Psoas muscle (tissue), 8 donors: Measurements from ENCODE around the gene SART1. TPM values are rescaled to one million over a fixed set of nuclear protein-coding genes. Genes with fewer than 3 reads are reported as not detected.

Source experiments
- ATAC-seq, 4 donors: fragments of 200-7000 bp; cut with Tn5 transposase; one replicate each; pipeline ENCODE4 v1.9.1; 2020; ENCODE audit warnings: moderate library complexity in 3 of 4, mild to moderate bottlenecking in 2 of 4
- DNase-seq, 2 donors: peaks; one replicate each; pipeline ENCODE4 v3.0.0-alpha.2; 2020
- H3K27ac ChIP-seq: fragments of 200-600 bp; one replicate; pipeline ENCODE4 v1.8.0; 2022
- H3K27me3 ChIP-seq, 3 donors: fragments of 200-600 bp in 1 of 3; one replicate each; pipeline versions ENCODE4 v1.6.1 to v1.8.0; 2013 to 2022; ENCODE audit warnings: low read length in 2 of 3, mild to moderate bottlenecking in 2 of 3, moderate library complexity in 1 of 3; ENCODE audit not compliant: insufficient read depth in 3 of 3
- H3K36me3 ChIP-seq, 2 donors: fragments of 200-600 bp in 1 of 2; one replicate each; pipeline versions ENCODE4 v1.6.1 to v1.8.0; 2013 to 2022; ENCODE audit warnings: low read depth in 1 of 2, mild to moderate bottlenecking in 1 of 2, moderate library complexity in 1 of 2; ENCODE audit not compliant: insufficient read depth in 1 of 2
- H3K4me1 ChIP-seq: fragments of 200-600 bp; one replicate; pipeline ENCODE4 v1.8.0; 2022
- H3K4me3 ChIP-seq: fragments of 200-600 bp; one replicate; pipeline ENCODE4 v1.8.0; 2022; ENCODE audit warnings: mild to moderate bottlenecking
- H3K9me3 ChIP-seq: fragments of 200-600 bp; one replicate; pipeline ENCODE4 v1.8.0; 2022
- WGBS, 3 donors: extraction: QIAGEN DNeasy Blood & Tissue Kit; methylation state at CpG; one replicate each; pipeline versions ENCODE4 v1.1.6 to v1.1.7; 2013; 5-methylcytosine and 5-hydroxymethylcytosine counted together
- intact Hi-C, 2 donors: fragments of 100-400 bp; cut with DNase I; formaldehyde crosslinking; loops; one replicate each; pipeline versions ENCODE4 v1.11.0 to v1.14.2; 2022
- polyA plus RNA-seq, 3 donors: library from polyadenylated mRNA; stranded (reverse); fragments of 200-250 nt; gene quantifications; one replicate each; pipeline ENCODE4 v1.2.3, GENCODE V29; 2013
- total RNA-seq, 4 donors: library from RNA; stranded (reverse); fragmentation: NEBNext Ultra II Directional in 2 of 4; extraction: Animal tissue kit (Norgen Biotek cat#: 25700) in 2 of 4; gene quantifications; one replicate each; pipeline versions ENCODE4 v1.2.1 to v1.2.4, GENCODE V29; 2021 to 2023
- TF ChIP-seq, protein P1 (sequence below): fragments of 200-600 bp; IDR thresholded peaks from one replicate; pipeline ENCODE4 v1.8.0; 2022; ENCODE audit warnings: antibody characterized with exemption
- donor health status: healthy with polysubstance abuse.
- donor health status: DM: no; HTN: no; CAD: no; lungs with moderate emphysema.
- donor health status: Bipolar disorder and iron deficiency.
- donor health status: healthy.
- donor health status: DM: yes; HTN: yes; CAD: no.
- donor health status: DM: no; HTN: no; CAD: no.
- donor health status: DM: no; HTN: no; CAD: no.
- donor health status: DM: yes; HTN: yes; CAD: no.

The SART1 gene
- total and polyA plus RNA-seq, 7 donors, result 36.3 to 58.7 (median 49.2) TPM

DNA sequence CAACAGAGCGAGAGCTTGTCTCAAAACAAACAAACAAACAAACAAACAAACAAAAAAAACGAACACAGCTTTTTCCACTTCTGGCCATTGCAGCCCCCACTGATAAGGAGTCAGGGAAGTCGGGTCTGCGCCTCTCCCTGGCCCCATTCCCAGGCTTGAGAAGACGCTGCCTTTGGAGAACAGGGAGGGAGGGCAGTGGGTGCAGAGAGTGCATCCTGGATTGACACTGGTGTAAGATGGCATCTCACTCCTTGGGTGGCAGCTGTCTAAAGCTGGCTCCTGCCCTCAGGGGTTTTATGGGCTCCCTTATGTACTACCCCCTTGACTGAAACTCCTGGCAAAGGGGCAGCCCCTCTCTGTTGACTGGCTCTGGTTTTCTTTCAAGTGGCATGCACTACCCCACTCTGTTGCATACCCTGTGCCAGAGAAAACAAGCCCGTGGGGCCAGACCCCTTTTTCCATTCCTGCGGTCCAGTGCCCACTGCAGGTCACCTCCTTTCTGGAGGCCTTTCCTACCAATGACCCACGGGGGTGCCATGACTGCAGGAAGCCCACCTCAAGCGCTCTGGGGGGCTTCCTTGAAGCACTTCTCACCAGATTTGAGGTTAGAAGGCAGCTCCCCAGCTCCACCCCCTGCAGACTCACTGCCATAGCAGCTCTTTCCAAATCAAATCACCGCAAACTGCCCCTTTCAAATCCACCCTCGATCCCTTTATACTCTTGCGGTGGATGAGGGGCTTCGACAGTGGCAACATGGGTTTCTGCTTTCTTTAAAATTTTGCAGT, 29.6 kb upstream of the SART1 start:
- Histone ChIP-seq H3K4me3 (no peak overlapping the region), H3K27me3 (peaks cover 0 to under 1% (median 0%) of the 10 kb centered on the region in 3 donors), H3K9me3 (no peaks in the 10 kb centered on the region), H3K4me1 (no peaks in the 10 kb centered on the region), H3K36me3 (no peaks in the 10 kb centered on the region), H3K27ac (no peak overlapping the region)
- ATAC-seq, result peak in 2 of 4 donors; percentile 13 to 19
- 55 to 59% (median 58%) methylated on average over 13 of the region's 13 CpGs for WGBS, 3 donors
- no peak for DNase-seq
- intact Hi-C loops, result no loop called here
- TF ChIP-seq, protein P1, sequence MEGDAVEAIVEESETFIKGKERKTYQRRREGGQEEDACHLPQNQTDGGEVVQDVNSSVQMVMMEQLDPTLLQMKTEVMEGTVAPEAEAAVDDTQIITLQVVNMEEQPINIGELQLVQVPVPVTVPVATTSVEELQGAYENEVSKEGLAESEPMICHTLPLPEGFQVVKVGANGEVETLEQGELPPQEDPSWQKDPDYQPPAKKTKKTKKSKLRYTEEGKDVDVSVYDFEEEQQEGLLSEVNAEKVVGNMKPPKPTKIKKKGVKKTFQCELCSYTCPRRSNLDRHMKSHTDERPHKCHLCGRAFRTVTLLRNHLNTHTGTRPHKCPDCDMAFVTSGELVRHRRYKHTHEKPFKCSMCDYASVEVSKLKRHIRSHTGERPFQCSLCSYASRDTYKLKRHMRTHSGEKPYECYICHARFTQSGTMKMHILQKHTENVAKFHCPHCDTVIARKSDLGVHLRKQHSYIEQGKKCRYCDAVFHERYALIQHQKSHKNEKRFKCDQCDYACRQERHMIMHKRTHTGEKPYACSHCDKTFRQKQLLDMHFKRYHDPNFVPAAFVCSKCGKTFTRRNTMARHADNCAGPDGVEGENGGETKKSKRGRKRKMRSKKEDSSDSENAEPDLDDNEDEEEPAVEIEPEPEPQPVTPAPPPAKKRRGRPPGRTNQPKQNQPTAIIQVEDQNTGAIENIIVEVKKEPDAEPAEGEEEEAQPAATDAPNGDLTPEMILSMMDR, result no peak

- intact Hi-C loops, result no loop called here
- Histone ChIP-seq H3K36me3 (no peaks in the 10 kb centered on the region), H3K4me3 (no peak overlapping the region), H3K27ac (no peak overlapping the region), H3K4me1 (no peaks in the 10 kb centered on the region), H3K9me3 (no peaks in the 10 kb centered on the region), H3K27me3 (peaks cover 0 to 6% (median 0%) of the 10 kb centered on the region in 3 donors)
- TF ChIP-seq, protein P1, result no peak
- no peak for DNase-seq
- peak in 3 of 4 donors; percentile 59 to 83 (median 77) for ATAC-seq
- WGBS, 3 donors, result 33 to 42% (median 33%) methylated on average over 9 of the region's 9 CpGs
These were observed 29.0 kb upstream of the SART1 start for GRCh38 chr11:65932558-65932919.

DNA sequence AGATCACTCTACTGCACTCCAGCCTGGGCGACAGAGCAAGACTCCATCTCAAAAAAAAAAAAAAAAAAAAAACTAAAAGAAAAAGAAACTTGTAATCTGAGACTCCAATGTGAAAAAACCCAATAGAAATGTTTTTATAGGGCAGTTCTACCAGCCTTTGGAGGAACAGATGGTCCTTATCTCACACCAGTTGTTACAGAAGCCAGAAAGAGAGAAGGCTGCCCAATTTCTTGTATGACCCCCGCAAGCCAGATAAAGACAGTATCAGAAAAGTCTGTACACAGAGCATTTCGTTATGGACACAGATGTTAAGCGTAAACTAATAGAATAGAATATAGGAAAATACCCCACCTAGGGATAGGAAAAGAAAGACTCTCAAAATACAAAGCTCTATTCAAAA, 27.5 kb upstream of the SART1 start:
- intact Hi-C loops, result no loop called here
- no peaks in the 10 kb centered on the region for H3K4me1 ChIP-seq
- no peak overlapping the region for H3K4me3 ChIP-seq
- no peaks in the 10 kb centered on the region for H3K9me3 ChIP-seq
- 34 to 58% (median 40%) methylated on average over 3 to 4 of the region's 4 CpGs for WGBS, 3 donors
- H3K27me3 ChIP-seq, result peaks cover 0 to 6% (median 0%) of the 10 kb centered on the region in 3 donors
- H3K36me3 ChIP-seq, result no peaks in the 10 kb centered on the region
- no peak for ATAC-seq
- TF ChIP-seq, protein P1, result no peak
- DNase-seq, result no peak
- H3K27ac ChIP-seq, result no peak overlapping the region

GRCh38 chr11:65937766-65938165, 23.8 kb upstream of the SART1 start:
- no peak for DNase-seq
- intact Hi-C loops, result no loop called here
- H3K9me3 ChIP-seq, result no peaks in the 10 kb centered on the region
- H3K4me3 ChIP-seq, result no peak overlapping the region
- TF ChIP-seq, protein P1, result no peak
- H3K4me1 ChIP-seq, result no peaks in the 10 kb centered on the region
- 36 to 60% (median 43%) methylated on average over 4 of the region's 4 CpGs for WGBS, 3 donors
- no peak for ATAC-seq
- peaks cover 0 to 6% (median 0%) of the 10 kb centered on the region in 3 donors for H3K27me3 ChIP-seq
- no peak overlapping the region for H3K27ac ChIP-seq
- no peaks in the 10 kb centered on the region for H3K36me3 ChIP-seq
